Measurements from ENCODE around the gene SKI. TPM values are rescaled to one million over a fixed set of nuclear protein-coding genes. Genes with fewer than 3 reads are reported as not detected.
A peak's percentile ranks its signal among the peaks of the same experiment; 100 is the strongest.

The SKI gene
- total and polyA plus RNA-seq, 7 experiments from 2014 or later = 0.61 to 278 (median 95.3) TPM

GRCh38 chr1:2234762-2235113, 6.6 kb downstream of the SKI start:
- H3K4me3 ChIP-seq (ENCODE audit: low read length) = peak overlapping the region; percentile 83
- H3K9me3 ChIP-seq (ENCODE audit: control insufficient read depth in 2 of 3, low read length in 3 of 3) = no peaks in the 10 kb centered on the region
- Mint-ChIP-seq H3K9me3 (peaks cover 0 to 12% (median 0%) of the 10 kb centered on the region in 11 donors), H3K4me3 (peak overlapping the region; percentile 89 to 100 (median 94)), H3K27ac (peak overlapping the region; percentile 90 to 99 (median 97)), H3K36me3 (peaks cover 0 to 16% (median 4%) of the 10 kb centered on the region in 5 donors), H3K27me3 (no peaks in the 10 kb centered on the region), H3K4me1 (peaks cover 55 to 76% (median 65%) of the 10 kb centered on the region in 7 donors)
- peaks cover 0 to 19% (median 0%) of the 10 kb centered on the region in 3 experiments for H3K36me3 ChIP-seq (ENCODE audit: control insufficient read depth in 2 of 3, insufficient read depth in 3 of 3, low read length in 3 of 3)
- intact Hi-C loops (cut with micrococcal nuclease) = loop anchor here in 1 of 2 donors (1.0 kb wide), 1 partner anchor 67 kb away; no protein-coding TSS in a partner anchor
- ATAC-seq (peak; percentile 23), DNase-seq (no peak)
- POLR2A ChIA-PET = interaction anchor here (0.6 to 10.1 kb wide), 14 partner anchors 19 to 363 kb away, joined by 4 to 244 read pairs (median 6); partner anchors contain the start of genes FAAP20, MORN1 and RER1
- no peaks in the 10 kb centered on the region for H3K27me3 ChIP-seq (ENCODE audit: control insufficient read depth in 2 of 2, insufficient read depth in 2 of 2, low read length in 2 of 2)
- H3K4me1 ChIP-seq (ENCODE audit: control insufficient read depth in 2 of 2, insufficient read depth in 2 of 2, low read length in 2 of 2) = peaks cover 69 to 83% of the 10 kb centered on the region in 2 donors
- CTCF ChIA-PET = interaction anchor here (0.8 to 1.9 kb wide), 9 partner anchors 9 to 81 kb away, joined by 3 to 6 read pairs (median 5); partner anchors contain the start of gene FAAP20
- H3K27ac ChIP-seq (ENCODE audit: low read depth, low read length) = peak overlapping the region; percentile 78

- Histone ChIP-seq H3K9me3 (ENCODE audit: control insufficient read depth in 2 of 3, low read length in 3 of 3) (no peaks in the 10 kb centered on the region), H3K36me3 (ENCODE audit: control insufficient read depth in 2 of 3, insufficient read depth in 3 of 3, low read length in 3 of 3) (peaks cover 0 to 12% (median 0%) of the 10 kb centered on the region in 3 experiments), H3K4me3 (ENCODE audit: low read length) (peak overlapping the region; percentile 25), H3K27me3 (ENCODE audit: control insufficient read depth in 2 of 2, insufficient read depth in 2 of 2, low read length in 2 of 2) (no peaks in the 10 kb centered on the region), H3K27ac (ENCODE audit: low read depth, low read length) (peak overlapping the region; percentile 78), H3K4me1 (ENCODE audit: control insufficient read depth in 2 of 2, insufficient read depth in 2 of 2, low read length in 2 of 2) (peaks cover 77 to 86% of the 10 kb centered on the region in 2 donors)
- CTCF ChIA-PET = interaction anchor here (1.2 to 1.9 kb wide), 3 partner anchors 20 to 71 kb away, joined by 3 to 5 read pairs (median 4); partner anchors contain the start of gene FAAP20
- DNase-seq (no peak), ATAC-seq (no peak)
- Mint-ChIP-seq H3K36me3 (peaks cover 0 to 19% (median 4%) of the 10 kb centered on the region in 5 donors), H3K4me3 (peak overlapping the region; percentile 63 to 99 (median 86)), H3K4me1 (peaks cover 62 to 83% (median 72%) of the 10 kb centered on the region in 7 donors), H3K9me3 (peaks cover 0 to 12% (median 0%) of the 10 kb centered on the region in 11 donors), H3K27me3 (no peaks in the 10 kb centered on the region), H3K27ac (peak overlapping the region; percentile 69 to 99 (median 96))
- POLR2A ChIA-PET = interaction anchor here (1.2 to 10.1 kb wide), 8 partner anchors 18 to 79 kb away, joined by 5 to 244 read pairs (median 10); partner anchors contain the start of gene FAAP20
- intact Hi-C loops (cut with micrococcal nuclease) = no loop called here
Measured at GRCh38 chr1:2235300-2235998, 7.3 kb downstream of the SKI start.

GRCh38 chr1:2236695-2237677, 8.9 kb downstream of the SKI start:
- Mint-ChIP-seq H3K27ac (peak overlapping the region; percentile 78 to 99 (median 96)), H3K9me3 (peaks cover 0 to 9% (median 0%) of the 10 kb centered on the region in 11 donors), H3K27me3 (no peaks in the 10 kb centered on the region), H3K4me1 (peaks cover 72 to 90% (median 77%) of the 10 kb centered on the region in 7 donors), H3K4me3 (peak overlapping the region; percentile 73 to 98 (median 88)), H3K36me3 (peaks cover 0 to 18% (median 6%) of the 10 kb centered on the region in 5 donors)
- Histone ChIP-seq H3K4me1 (ENCODE audit: control insufficient read depth in 2 of 2, insufficient read depth in 2 of 2, low read length in 2 of 2) (peaks cover 81 to 90% of the 10 kb centered on the region in 2 donors), H3K27ac (ENCODE audit: low read depth, low read length) (peak overlapping the region; percentile 78), H3K9me3 (ENCODE audit: control insufficient read depth in 2 of 3, low read length in 3 of 3) (no peaks in the 10 kb centered on the region), H3K27me3 (ENCODE audit: control insufficient read depth in 2 of 2, insufficient read depth in 2 of 2, low read length in 2 of 2) (no peaks in the 10 kb centered on the region), H3K4me3 (ENCODE audit: low read length) (peak overlapping the region; percentile 47), H3K36me3 (ENCODE audit: control insufficient read depth in 2 of 3, insufficient read depth in 3 of 3, low read length in 3 of 3) (peaks cover 0 to 5% (median 2%) of the 10 kb centered on the region in 3 experiments)
- DNase-seq = peak in 7 of 9 donors; percentile 59 to 76 (median 68)
- POLR2A ChIA-PET = interaction anchor here (0.7 to 10.6 kb wide), 4 partner anchors 7 to 74 kb away, joined by 3 to 244 read pairs (median 51); partner anchors contain the start of gene SKI
- intact Hi-C loops (cut with micrococcal nuclease) = no loop called here
- CTCF ChIA-PET = interaction anchor here (0.6 to 1.8 kb wide), 3 partner anchors 25 to 64 kb away, joined by 3 to 4 read pairs (median 3); partner anchors contain the start of gene FAAP20
- peak; percentile 22 for ATAC-seq

- peak overlapping the region; percentile 78 for H3K27ac ChIP-seq (ENCODE audit: low read depth, low read length)
- H3K27me3 ChIP-seq (ENCODE audit: control insufficient read depth in 2 of 2, insufficient read depth in 2 of 2, low read length in 2 of 2) = no peaks in the 10 kb centered on the region
- Mint-ChIP-seq H3K27ac (peak overlapping the region; percentile 78 to 99 (median 96)), H3K4me1 (peaks cover 74 to 91% (median 81%) of the 10 kb centered on the region in 7 donors), H3K36me3 (peaks cover 0 to 20% (median 11%) of the 10 kb centered on the region in 5 donors), H3K9me3 (peaks cover 0 to 9% (median 0%) of the 10 kb centered on the region in 11 donors), H3K27me3 (no peaks in the 10 kb centered on the region), H3K4me3 (peak overlapping the region; percentile 73 to 98 (median 88))
- peaks cover 0 to 12% (median 2%) of the 10 kb centered on the region in 3 experiments for H3K36me3 ChIP-seq (ENCODE audit: control insufficient read depth in 2 of 3, insufficient read depth in 3 of 3, low read length in 3 of 3)
- ChIA-PET CTCF (interaction anchor here (1.5 to 1.8 kb wide), 2 partner anchors 43 to 63 kb away, joined by 3 to 4 read pairs; partner anchors contain the start of gene FAAP20), POLR2A (interaction anchor here (0.7 to 10.6 kb wide), 4 partner anchors 7 to 73 kb away, joined by 3 to 244 read pairs (median 51); partner anchors contain the start of gene SKI)
- no peaks in the 10 kb centered on the region for H3K9me3 ChIP-seq (ENCODE audit: control insufficient read depth in 2 of 3, low read length in 3 of 3)
- intact Hi-C loops (cut with micrococcal nuclease) = no loop called here
- ATAC-seq (no peak), DNase-seq (no peak)
- H3K4me1 ChIP-seq (ENCODE audit: control insufficient read depth in 2 of 2, insufficient read depth in 2 of 2, low read length in 2 of 2) = peaks cover 74 to 98% of the 10 kb centered on the region in 2 donors
- H3K4me3 ChIP-seq (ENCODE audit: low read length) = peak overlapping the region; percentile 47
Measured at GRCh38 chr1:2237773-2238172, 9.7 kb downstream of the SKI start.

- Histone ChIP-seq H3K36me3 (ENCODE audit: control insufficient read depth in 2 of 3, insufficient read depth in 3 of 3, low read length in 3 of 3) (peaks cover 0 to 14% (median 2%) of the 10 kb centered on the region in 3 experiments), H3K27ac (ENCODE audit: low read depth, low read length) (peak overlapping the region; percentile 78), H3K4me3 (ENCODE audit: low read length) (peak overlapping the region; percentile 47), H3K4me1 (ENCODE audit: control insufficient read depth in 2 of 2, insufficient read depth in 2 of 2, low read length in 2 of 2) (peaks cover 67 to 98% of the 10 kb centered on the region in 2 donors), H3K9me3 (ENCODE audit: control insufficient read depth in 2 of 3, low read length in 3 of 3) (no peaks in the 10 kb centered on the region), H3K27me3 (ENCODE audit: control insufficient read depth in 2 of 2, insufficient read depth in 2 of 2, low read length in 2 of 2) (no peaks in the 10 kb centered on the region)
- intact Hi-C loops (cut with micrococcal nuclease) = no loop called here
- Mint-ChIP-seq H3K9me3 (peaks cover 0 to 9% (median 0%) of the 10 kb centered on the region in 11 donors), H3K27me3 (no peaks in the 10 kb centered on the region), H3K27ac (peak overlapping the region in 7 of 9 donors; percentile 17 to 97 (median 93)), H3K4me3 (peak overlapping the region in 7 of 10 donors; percentile 48 to 98 (median 85)), H3K36me3 (peaks cover 0 to 22% (median 14%) of the 10 kb centered on the region in 5 donors), H3K4me1 (peaks cover 72 to 91% (median 82%) of the 10 kb centered on the region in 7 donors)
- POLR2A ChIA-PET = interaction anchor here (0.6 to 10.6 kb wide), 4 partner anchors 8 to 39 kb away, joined by 4 to 244 read pairs (median 52); partner anchors contain the start of gene SKI
- CTCF ChIA-PET = no interaction called here
- DNase-seq = peak in 1 of 9 donors; percentile 13
- no peak for ATAC-seq
Measured at GRCh38 chr1:2238361-2239012, 10.4 kb downstream of the SKI start.
